HFFc6 (cell line): Measurements from ENCODE around the gene NIPSNAP2. TPM values are rescaled to one million over a fixed set of nuclear protein-coding genes. Genes with fewer than 3 reads are reported as not detected.
"Not testable (repeated sequence)": the region's sequence is repeated elsewhere in the genome, so short reads cannot be mapped to it uniquely, and the experiment has no call there.

Experiments used
- DNase-seq: peaks from one replicate; pipeline ENCODE4 v3.0.0-alpha.2; 2018
- H3K27ac Mint-ChIP-seq: 2 replicates; pipeline ENCODE4 v1.8.0; 2020; ENCODE audit warnings: mild to moderate bottlenecking, mixed read lengths
- H3K27me3 Mint-ChIP-seq: 2 replicates; pipeline ENCODE4 v1.8.0; 2021; ENCODE audit warnings: mild to moderate bottlenecking, moderate library complexity, mixed read lengths; ENCODE audit not compliant: insufficient read depth
- H3K36me3 Mint-ChIP-seq: 2 replicates; pipeline ENCODE4 v1.8.0; 2021; ENCODE audit warnings: low read depth, mixed read lengths
- H3K4me1 Mint-ChIP-seq: 2 replicates; pipeline ENCODE4 v1.8.0; 2020; ENCODE audit warnings: low read depth, mixed read lengths
- H3K4me3 Mint-ChIP-seq: 2 replicates; pipeline ENCODE4 v1.8.0; 2020; ENCODE audit warnings: mild to moderate bottlenecking, moderate library complexity, mixed read lengths
- H3K9me3 Mint-ChIP-seq: 2 replicates; pipeline ENCODE4 v1.8.0; 2020; ENCODE audit warnings: mild to moderate bottlenecking, mixed read lengths
- total RNA-seq, 6 experiments: library from RNA; stranded (reverse); fragmentation: NEBNext Ultra II Directional; extraction: Animal tissue kit (Norgen Biotek cat#: 25700); gene quantifications; 2 replicates in 1 of 6; 3 replicates in 5 of 6; pipeline ENCODE4 v1.2.3, GENCODE V29; 2021
- TF ChIP-seq, protein P1 (sequence below): fragments of 200-600 bp; sonication (generic); IDR thresholded peaks from 2 replicates; pipeline ENCODE4 v1.5.0; 2021; ENCODE audit warnings: antibody characterized with exemption, mild to moderate bottlenecking

NIPSNAP2 gene
- total RNA-seq, 6 experiments from 2014 or later: 27.6 to 34.0 (median 30.6) TPM

DNA sequence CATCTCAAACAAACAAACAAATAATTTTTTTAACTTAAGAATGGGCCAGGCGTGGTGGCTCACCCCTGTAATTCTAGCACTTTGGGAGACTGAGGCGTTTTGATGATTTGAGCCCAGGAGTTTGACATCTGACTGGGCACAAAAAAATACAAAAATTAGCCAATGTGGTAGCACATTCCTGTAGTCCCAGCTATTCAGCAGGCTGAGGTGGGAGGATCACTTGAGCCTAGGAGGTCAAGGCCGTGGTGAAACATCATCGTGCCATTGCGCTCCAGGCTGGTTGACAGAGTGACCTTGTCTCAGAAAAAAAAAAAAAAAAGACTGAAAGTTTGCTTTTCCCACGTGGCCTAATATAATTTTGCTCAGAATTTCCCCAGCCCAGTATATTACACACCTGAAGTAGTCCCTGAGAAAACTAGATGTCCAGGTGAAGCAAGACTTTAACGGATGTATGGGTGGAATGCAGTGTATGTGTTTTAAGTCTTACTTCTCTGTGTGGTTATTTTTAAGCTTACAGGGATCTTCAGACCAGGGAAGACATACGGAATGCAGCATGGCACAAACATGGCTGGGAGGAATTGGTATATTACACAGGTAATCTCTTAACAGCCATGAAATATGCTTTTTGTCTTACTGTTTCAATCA is 32.6 kb downstream of the NIPSNAP2 start:
- TF ChIP-seq, protein P1, sequence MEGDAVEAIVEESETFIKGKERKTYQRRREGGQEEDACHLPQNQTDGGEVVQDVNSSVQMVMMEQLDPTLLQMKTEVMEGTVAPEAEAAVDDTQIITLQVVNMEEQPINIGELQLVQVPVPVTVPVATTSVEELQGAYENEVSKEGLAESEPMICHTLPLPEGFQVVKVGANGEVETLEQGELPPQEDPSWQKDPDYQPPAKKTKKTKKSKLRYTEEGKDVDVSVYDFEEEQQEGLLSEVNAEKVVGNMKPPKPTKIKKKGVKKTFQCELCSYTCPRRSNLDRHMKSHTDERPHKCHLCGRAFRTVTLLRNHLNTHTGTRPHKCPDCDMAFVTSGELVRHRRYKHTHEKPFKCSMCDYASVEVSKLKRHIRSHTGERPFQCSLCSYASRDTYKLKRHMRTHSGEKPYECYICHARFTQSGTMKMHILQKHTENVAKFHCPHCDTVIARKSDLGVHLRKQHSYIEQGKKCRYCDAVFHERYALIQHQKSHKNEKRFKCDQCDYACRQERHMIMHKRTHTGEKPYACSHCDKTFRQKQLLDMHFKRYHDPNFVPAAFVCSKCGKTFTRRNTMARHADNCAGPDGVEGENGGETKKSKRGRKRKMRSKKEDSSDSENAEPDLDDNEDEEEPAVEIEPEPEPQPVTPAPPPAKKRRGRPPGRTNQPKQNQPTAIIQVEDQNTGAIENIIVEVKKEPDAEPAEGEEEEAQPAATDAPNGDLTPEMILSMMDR: no peak
- H3K27me3 Mint-ChIP-seq: no peaks in the 10 kb centered on the region
- no peak overlapping the region for H3K4me3 Mint-ChIP-seq
- peaks cover 10% of the 10 kb centered on the region for H3K4me1 Mint-ChIP-seq
- DNase-seq: no peak
- no peak overlapping the region for H3K27ac Mint-ChIP-seq
- peaks cover 5% of the 10 kb centered on the region; the same call in 1 of the 2 replicates for H3K36me3 Mint-ChIP-seq
- H3K9me3 Mint-ChIP-seq: no peaks in the 10 kb centered on the region

DNA sequence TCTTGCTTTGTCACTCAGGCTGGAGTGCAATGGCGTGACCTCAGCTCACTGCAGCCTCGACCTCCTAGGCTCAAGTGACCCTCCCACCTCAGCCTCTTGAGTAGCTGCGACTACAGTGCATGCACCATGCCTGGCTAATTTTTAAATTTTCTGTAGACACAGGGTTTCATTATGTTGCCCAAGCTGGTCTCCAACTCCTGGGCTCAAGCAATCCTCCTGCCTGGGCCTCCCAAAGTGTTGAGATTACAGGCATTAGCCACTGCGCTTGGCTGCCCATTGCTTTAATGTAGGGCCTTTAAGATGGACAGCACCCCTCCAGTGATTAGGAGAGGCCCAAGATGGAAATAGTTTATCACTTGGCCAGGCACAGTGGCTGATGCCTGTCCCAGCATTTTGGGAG is 39.4 kb downstream of the NIPSNAP2 start:
- no peak overlapping the region for H3K27ac Mint-ChIP-seq
- no peaks in the 10 kb centered on the region for H3K27me3 Mint-ChIP-seq
- no peak for DNase-seq
- no peak overlapping the region for H3K4me3 Mint-ChIP-seq
- H3K9me3 Mint-ChIP-seq: no peaks in the 10 kb centered on the region
- H3K4me1 Mint-ChIP-seq: peaks cover 9% of the 10 kb centered on the region; the same call in 1 of the 2 replicates
- no peaks in the 10 kb centered on the region for H3K36me3 Mint-ChIP-seq
- TF ChIP-seq, protein P1: no peak

DNA sequence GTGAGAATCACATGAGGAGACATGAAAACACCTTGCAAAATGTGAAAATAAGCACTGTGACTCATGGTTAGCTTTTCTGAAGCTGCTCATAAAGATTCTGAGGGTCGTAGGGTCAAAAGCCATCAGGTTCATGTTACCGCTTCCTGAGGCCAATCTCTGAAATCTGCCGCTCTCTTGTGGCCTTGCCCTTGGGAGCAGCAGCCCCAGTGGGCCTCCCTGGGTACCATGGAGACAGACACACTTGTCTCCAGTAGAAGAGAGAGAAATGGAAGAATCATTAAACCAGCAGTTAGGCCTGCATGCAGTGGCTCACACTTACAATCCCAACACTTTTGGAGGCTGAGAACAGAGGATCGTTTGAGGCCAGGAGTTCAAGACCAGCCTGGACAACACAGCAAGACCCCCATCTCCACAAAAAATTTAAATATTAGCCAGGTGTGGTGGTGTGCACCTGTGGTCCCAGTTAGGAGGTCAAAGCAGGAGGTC is 42.8 kb downstream of the NIPSNAP2 start:
- Mint-ChIP-seq H3K27ac (no peak overlapping the region), H3K9me3 (no peaks in the 10 kb centered on the region), H3K4me3 (no peak overlapping the region), H3K4me1 (peaks cover 9% of the 10 kb centered on the region; the same call in 1 of the 2 replicates), H3K27me3 (no peaks in the 10 kb centered on the region), H3K36me3 (no peaks in the 10 kb centered on the region)
- DNase-seq: no peak
- TF ChIP-seq, protein P1: no peak

DNA sequence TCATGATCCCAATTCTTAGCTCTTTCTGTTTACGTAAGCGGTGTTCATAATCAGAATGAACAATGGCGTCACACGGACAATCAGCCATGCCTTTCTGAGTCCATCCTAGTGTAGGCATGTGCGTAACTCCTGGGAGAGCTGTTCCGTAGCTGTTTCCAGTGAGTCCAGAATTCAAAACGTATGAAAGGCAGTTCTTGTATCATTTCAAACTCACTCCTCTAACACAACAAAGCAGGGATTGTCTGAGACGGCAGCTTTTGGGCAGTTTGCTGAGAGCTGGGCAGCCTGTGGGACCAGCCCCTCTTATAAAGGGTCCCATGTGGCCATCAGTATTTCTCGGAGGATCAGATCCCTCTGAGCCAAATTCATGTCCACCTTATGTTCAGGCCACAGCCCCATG is 43.5 kb downstream of the NIPSNAP2 start:
- H3K36me3 Mint-ChIP-seq: no peaks in the 10 kb centered on the region
- TF ChIP-seq, protein P1: no peak

DNA sequence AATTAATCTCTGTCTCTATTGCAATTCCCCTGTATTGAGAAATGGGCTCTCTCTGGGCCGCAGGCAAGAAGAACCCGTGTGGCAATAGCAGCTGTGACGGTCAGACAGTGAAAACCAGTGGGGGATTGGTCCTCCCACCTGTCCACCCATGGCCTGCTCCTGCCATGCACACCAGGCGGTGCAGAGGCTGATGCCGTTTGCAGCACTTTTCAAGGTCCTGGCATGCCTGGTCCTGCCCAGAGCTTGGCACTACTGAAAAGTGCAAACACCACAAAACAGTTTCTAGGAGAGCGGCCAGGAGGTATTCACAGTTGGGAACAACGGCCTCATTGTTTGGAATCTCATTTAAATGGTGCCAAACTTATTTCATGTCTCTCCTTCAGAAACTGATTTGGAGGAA is 45.3 kb downstream of the NIPSNAP2 start:
- H3K9me3 Mint-ChIP-seq: no peaks in the 10 kb centered on the region
- DNase-seq: no peak
- H3K4me3 Mint-ChIP-seq: no peak overlapping the region
- H3K27me3 Mint-ChIP-seq: no peaks in the 10 kb centered on the region
- peaks cover 9% of the 10 kb centered on the region; the same call in 1 of the 2 replicates for H3K4me1 Mint-ChIP-seq
- no peak overlapping the region for H3K27ac Mint-ChIP-seq
- no peaks in the 10 kb centered on the region; the same call in 1 of the 2 replicates for H3K36me3 Mint-ChIP-seq
- TF ChIP-seq, protein P1: no peak

More for the DNA sequence above, 43.5 kb downstream of the NIPSNAP2 start:
- peaks cover 9% of the 10 kb centered on the region; the same call in 1 of the 2 replicates for H3K4me1 Mint-ChIP-seq
- no peaks in the 10 kb centered on the region for H3K27me3 Mint-ChIP-seq
- H3K4me3 Mint-ChIP-seq: no peak overlapping the region
- no peak overlapping the region for H3K27ac Mint-ChIP-seq
- no peaks in the 10 kb centered on the region for H3K9me3 Mint-ChIP-seq
- DNase-seq: no peak

DNA sequence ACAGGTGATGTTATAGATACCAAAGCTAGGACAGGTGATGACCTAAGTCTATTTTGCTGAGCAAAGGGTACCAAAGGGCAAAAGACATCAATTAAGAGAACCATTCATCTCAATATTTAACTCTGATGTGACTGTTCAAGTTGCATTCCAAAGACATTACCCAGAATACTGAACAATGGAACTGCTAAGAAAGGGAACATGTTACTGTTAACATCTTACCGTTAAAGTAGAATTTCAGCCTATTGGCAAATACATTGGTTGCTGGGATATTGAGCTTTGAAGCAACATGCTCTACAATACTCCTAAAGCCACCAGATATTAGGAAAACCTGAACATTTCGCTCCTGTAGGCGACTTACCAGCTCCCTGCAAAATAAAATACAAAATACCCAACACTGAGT is 52.6 kb downstream of the NIPSNAP2 start:
- not testable (repeated sequence) for DNase-seq, H3K4me1 Mint-ChIP-seq, H3K27me3 Mint-ChIP-seq, H3K9me3 Mint-ChIP-seq, H3K4me3 Mint-ChIP-seq, H3K27ac Mint-ChIP-seq, H3K36me3 Mint-ChIP-seq
